ENCODE results near the gene NETO2. TPM values are rescaled to one million over a fixed set of nuclear protein-coding genes. Genes with fewer than 3 reads are reported as not detected.
"Not testable (repeated sequence)": the region's sequence is repeated elsewhere in the genome, so short reads cannot be mapped to it uniquely, and the experiment has no call there.

The NETO2 gene
- total RNA-seq, 1 donor from 2014 or later: 27.5 TPM

GRCh38 chr16:47056688-47057629 is 86.8 kb downstream of the NETO2 start:
- Mint-ChIP-seq H3K27me3 (ENCODE audit: low read depth) (no peaks in the 10 kb centered on the region), H3K9me3 (no peaks in the 10 kb centered on the region), H3K27ac (no peak overlapping the region), H3K36me3 (no peaks in the 10 kb centered on the region), H3K4me3 (no peak overlapping the region), H3K4me1 (no peaks in the 10 kb centered on the region)
- DNase-seq (ENCODE audit: low spot score in 2 of 2, unreplicated experiment in 2 of 2): no peak
- no peak for TF ChIP-seq CTCF (IDR thresholded peaks at IDR 0.05; ENCODE audit: unreplicated experiment)

GRCh38 chr16:47056061-47056460 is 87.7 kb downstream of the NETO2 start:
- H3K4me1 Mint-ChIP-seq; DNase-seq (ENCODE audit: low spot score in 2 of 2, unreplicated experiment in 2 of 2); H3K4me3 Mint-ChIP-seq; H3K9me3 Mint-ChIP-seq; H3K27me3 Mint-ChIP-seq (ENCODE audit: low read depth); H3K36me3 Mint-ChIP-seq; H3K27ac Mint-ChIP-seq: not testable (repeated sequence)

- no peak overlapping the region for H3K27ac Mint-ChIP-seq
- no peaks in the 10 kb centered on the region for H3K27me3 Mint-ChIP-seq (ENCODE audit: low read depth)
- TF ChIP-seq CTCF (IDR thresholded peaks at IDR 0.05; ENCODE audit: unreplicated experiment): no peak
- H3K4me3 Mint-ChIP-seq: no peak overlapping the region
- no peaks in the 10 kb centered on the region for H3K4me1 Mint-ChIP-seq
- no peaks in the 10 kb centered on the region for H3K36me3 Mint-ChIP-seq
- no peaks in the 10 kb centered on the region for H3K9me3 Mint-ChIP-seq
- no peak for DNase-seq (ENCODE audit: low spot score in 2 of 2, unreplicated experiment in 2 of 2)
Observed at GRCh38 chr16:47055136-47055885, 88.4 kb downstream of the NETO2 start.

- no peaks in the 10 kb centered on the region for H3K9me3 Mint-ChIP-seq
- TF ChIP-seq CTCF (IDR thresholded peaks at IDR 0.05; ENCODE audit: unreplicated experiment): no peak
- no peaks in the 10 kb centered on the region for H3K36me3 Mint-ChIP-seq
- DNase-seq (ENCODE audit: low spot score in 2 of 2, unreplicated experiment in 2 of 2): no peak
- no peak overlapping the region for H3K4me3 Mint-ChIP-seq
- H3K4me1 Mint-ChIP-seq: no peaks in the 10 kb centered on the region
- H3K27me3 Mint-ChIP-seq (ENCODE audit: low read depth): no peaks in the 10 kb centered on the region
- H3K27ac Mint-ChIP-seq: no peak overlapping the region
Observed at GRCh38 chr16:47054306-47054705, 89.4 kb downstream of the NETO2 start.

- Mint-ChIP-seq H3K27ac (no peak overlapping the region), H3K9me3 (no peaks in the 10 kb centered on the region), H3K4me1 (no peaks in the 10 kb centered on the region), H3K27me3 (ENCODE audit: low read depth) (no peaks in the 10 kb centered on the region), H3K36me3 (no peaks in the 10 kb centered on the region), H3K4me3 (no peak overlapping the region)
- DNase-seq (ENCODE audit: low spot score in 2 of 2, unreplicated experiment in 2 of 2): no peak
- TF ChIP-seq CTCF (IDR thresholded peaks at IDR 0.05; ENCODE audit: unreplicated experiment): no peak
Observed at GRCh38 chr16:47053895-47054294, 89.8 kb downstream of the NETO2 start.
